K562 (cell line): ENCODE results near the gene ZNF322. TPM values are rescaled to one million over a fixed set of nuclear protein-coding genes. Genes with fewer than 3 reads are reported as not detected.

ENCODE experiments used
- BRCA1 ChIP-seq, 2 experiments: fragments of 450-650 bp in 1 of 2; sonication (generic) in 1 of 2; formaldehyde crosslinking in 1 of 2; IDR thresholded peaks; 2 replicates each; pipeline versions ENCODE4 v1.5.0 to v1.6.1; 2017 to 2020; ENCODE audit warnings: mild to moderate bottlenecking in 1 of 2, missing genetic modification reagents in 1 of 2
- CHD4 ChIP-seq: fragments of 200-600 bp; sonication (generic); IDR thresholded peaks from 3 replicates; pipeline ENCODE4 v1.6.1; 2012; ENCODE audit warnings: low read depth, mild to moderate bottlenecking, mixed read lengths, low read length, inconsistent platforms; ENCODE audit not compliant: insufficient read depth, insufficient replicate concordance, poor library complexity, severe bottlenecking
- CREBBP ChIP-seq: IDR thresholded peaks from one replicate; pipeline ENCODE4 v1.6.1; 2012; ENCODE audit warnings: low read depth, mild to moderate bottlenecking, control low read depth, inconsistent platforms, low read length
- E2F3 ChIP-seq: fragments of 250-450 bp; sonication (Bioruptor Pico); IDR thresholded peaks from 2 replicates; pipeline ENCODE4 v1.4.0; 2020; ENCODE audit warnings: mild to moderate bottlenecking
- PPARD ChIP-seq: fragments of 250-450 bp; sonication (Bioruptor Pico); IDR thresholded peaks from 2 replicates; pipeline ENCODE4 v1.8.0; 2022; ENCODE audit warnings: inconsistent platforms, mild to moderate bottlenecking, moderate library complexity
- SPI1 ChIP-seq: IDR thresholded peaks from 2 replicates; pipeline ENCODE4 v1.6.1; 2011; ENCODE audit warnings: low read depth, low read length, control low read depth, borderline replicate concordance
- U2AF2 ChIP-seq: fragments of 200-400 bp; formaldehyde crosslinking; optimal IDR thresholded peaks from 2 replicates; pipeline ENCODE3; 2017; ENCODE audit warnings: low read depth, mild to moderate bottlenecking, low read length
- ZNF589 ChIP-seq: fragments of 200-800 bp; sonication (Bioruptor generic); IDR thresholded peaks from 2 replicates; pipeline ENCODE4 v1.6.1; 2016; ENCODE audit warnings: low read depth, missing genetic modification characterization, missing compliant biosample characterization
- polyA plus RNA-seq, 8 experiments: library from polyadenylated mRNA; depleted of rRNA in 4 of 8; stranded (reverse) in 5 of 8; unstranded in 3 of 8; fragments of >200 nt; fragmentation: Nextera tagmentation in 2 of 8; fragmentation: Illumina TruSeq in 1 of 8; extraction: Ambion mirVana in 2 of 8; extraction: Trizol in 1 of 8; gene quantifications; 2 replicates each; pipeline versions ENCODE4 v1.2.1 to v1.2.3, GENCODE V29; 2011 to 2014; ENCODE audit warnings: inconsistent platforms in 1 of 8, missing spikeins in 1 of 8
- total RNA-seq, 7 experiments: library from RNA; depleted of rRNA in 6 of 7; stranded (reverse); fragments of >200 nt in 6 of 7; fragmentation: Illumina TruSeq in 2 of 7; extraction: Trizol in 2 of 7; gene quantifications; 2 replicates each; pipeline versions ENCODE4 v1.2.1 to v1.2.3, GENCODE V29; 2011 to 2021; ENCODE audit warnings: low replicate concordance in 1 of 7
- TF ChIP-seq, protein P1 (sequence below), 2 experiments: fragments of 450-650 bp; formaldehyde crosslinking in 1 of 2; IDR thresholded peaks; 2 replicates each; pipeline versions ENCODE4 v1.4.0 to v1.6.1; 2014 to 2020; ENCODE audit warnings: mild to moderate bottlenecking in 2 of 2, borderline replicate concordance in 1 of 2, low read depth in 1 of 2
- TF ChIP-seq, protein P2 (sequence below): IDR thresholded peaks from 2 replicates; pipeline ENCODE4 v1.6.1; 2011; ENCODE audit warnings: borderline replicate concordance, low read depth, mild to moderate bottlenecking, moderate library complexity, low read length; ENCODE audit not compliant: insufficient read depth, poor library complexity, severe bottlenecking
- TF ChIP-seq, protein P3 (sequence below), 3 experiments: fragments of 200-800 bp in 1 of 3; sonication (Bioruptor generic) in 1 of 3; sonication (generic) in 1 of 3; formaldehyde crosslinking in 1 of 3; IDR thresholded peaks; 2 replicates each; pipeline versions ENCODE4 v1.6.1 to v1.8.0; 2016 to 2022; ENCODE audit warnings: mild to moderate bottlenecking in 2 of 3, missing compliant biosample characterization in 2 of 3, missing genetic modification characterization in 2 of 3, missing genetic modification reagents in 1 of 3
- TF ChIP-seq, protein P4 (sequence below): fragments of 450-650 bp; formaldehyde crosslinking; IDR thresholded peaks from 2 replicates; pipeline ENCODE4 v1.4.0; 2022; ENCODE audit warnings: mild to moderate bottlenecking, moderate library complexity

The ZNF322 gene
- total and polyA plus RNA-seq, 9 of the 15 experiments (the other 6 are each of a cell fraction or from before 2014, with no cell fraction given) = 4.7 to 31.2 (median 18.7) TPM

DNA sequence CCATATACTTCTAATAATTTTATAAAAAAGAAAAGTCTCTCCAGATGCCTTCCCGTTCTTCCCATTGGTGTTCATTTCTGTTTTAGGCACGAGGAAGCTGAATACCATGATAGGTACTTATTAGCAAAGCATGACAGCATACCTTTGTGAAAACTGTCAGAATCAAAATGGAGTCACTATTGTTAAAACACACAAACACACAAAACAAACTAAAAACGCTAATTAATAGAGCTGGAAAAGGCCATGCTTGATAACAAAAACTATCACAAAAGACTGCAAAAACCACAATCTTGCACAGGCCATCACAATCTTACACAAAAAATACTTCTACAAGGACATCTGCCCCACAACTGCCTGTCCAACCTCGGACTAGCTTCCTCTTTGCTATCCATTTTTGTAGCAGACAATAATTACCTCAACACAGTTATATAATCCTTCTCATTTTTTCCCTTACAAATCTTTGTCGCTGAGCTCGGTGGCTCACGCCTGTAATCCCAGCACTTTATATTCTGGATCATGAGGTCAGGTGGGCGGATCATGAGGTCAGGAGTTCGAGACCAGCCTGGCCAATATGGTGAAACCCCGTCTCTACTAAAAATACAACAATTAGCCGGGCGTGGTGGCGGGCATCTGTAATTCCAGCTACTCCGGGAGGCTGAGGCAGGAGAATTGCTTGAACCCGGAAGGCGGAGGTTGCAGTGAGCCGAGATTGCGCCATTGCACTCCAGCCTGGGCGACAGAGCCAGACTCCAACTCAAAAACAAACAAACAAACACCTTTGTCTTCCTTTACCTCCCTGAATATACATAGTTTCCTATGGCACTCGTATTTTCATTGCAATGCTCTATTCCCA, 66.0 kb downstream of the ZNF322 start (continued):
- TF ChIP-seq, protein P1, sequence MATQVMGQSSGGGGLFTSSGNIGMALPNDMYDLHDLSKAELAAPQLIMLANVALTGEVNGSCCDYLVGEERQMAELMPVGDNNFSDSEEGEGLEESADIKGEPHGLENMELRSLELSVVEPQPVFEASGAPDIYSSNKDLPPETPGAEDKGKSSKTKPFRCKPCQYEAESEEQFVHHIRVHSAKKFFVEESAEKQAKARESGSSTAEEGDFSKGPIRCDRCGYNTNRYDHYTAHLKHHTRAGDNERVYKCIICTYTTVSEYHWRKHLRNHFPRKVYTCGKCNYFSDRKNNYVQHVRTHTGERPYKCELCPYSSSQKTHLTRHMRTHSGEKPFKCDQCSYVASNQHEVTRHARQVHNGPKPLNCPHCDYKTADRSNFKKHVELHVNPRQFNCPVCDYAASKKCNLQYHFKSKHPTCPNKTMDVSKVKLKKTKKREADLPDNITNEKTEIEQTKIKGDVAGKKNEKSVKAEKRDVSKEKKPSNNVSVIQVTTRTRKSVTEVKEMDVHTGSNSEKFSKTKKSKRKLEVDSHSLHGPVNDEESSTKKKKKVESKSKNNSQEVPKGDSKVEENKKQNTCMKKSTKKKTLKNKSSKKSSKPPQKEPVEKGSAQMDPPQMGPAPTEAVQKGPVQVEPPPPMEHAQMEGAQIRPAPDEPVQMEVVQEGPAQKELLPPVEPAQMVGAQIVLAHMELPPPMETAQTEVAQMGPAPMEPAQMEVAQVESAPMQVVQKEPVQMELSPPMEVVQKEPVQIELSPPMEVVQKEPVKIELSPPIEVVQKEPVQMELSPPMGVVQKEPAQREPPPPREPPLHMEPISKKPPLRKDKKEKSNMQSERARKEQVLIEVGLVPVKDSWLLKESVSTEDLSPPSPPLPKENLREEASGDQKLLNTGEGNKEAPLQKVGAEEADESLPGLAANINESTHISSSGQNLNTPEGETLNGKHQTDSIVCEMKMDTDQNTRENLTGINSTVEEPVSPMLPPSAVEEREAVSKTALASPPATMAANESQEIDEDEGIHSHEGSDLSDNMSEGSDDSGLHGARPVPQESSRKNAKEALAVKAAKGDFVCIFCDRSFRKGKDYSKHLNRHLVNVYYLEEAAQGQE (IDR thresholded peaks at IDR 0.05; ENCODE audit: borderline replicate concordance) = peak; percentile 14; the same call in 1 of the 2 replicates
- TF ChIP-seq, protein P1 (CRISPR knock-in tag; IDR thresholded peaks at IDR 0.05; ENCODE audit: low read depth) = no peak
- TF ChIP-seq, protein P2, sequence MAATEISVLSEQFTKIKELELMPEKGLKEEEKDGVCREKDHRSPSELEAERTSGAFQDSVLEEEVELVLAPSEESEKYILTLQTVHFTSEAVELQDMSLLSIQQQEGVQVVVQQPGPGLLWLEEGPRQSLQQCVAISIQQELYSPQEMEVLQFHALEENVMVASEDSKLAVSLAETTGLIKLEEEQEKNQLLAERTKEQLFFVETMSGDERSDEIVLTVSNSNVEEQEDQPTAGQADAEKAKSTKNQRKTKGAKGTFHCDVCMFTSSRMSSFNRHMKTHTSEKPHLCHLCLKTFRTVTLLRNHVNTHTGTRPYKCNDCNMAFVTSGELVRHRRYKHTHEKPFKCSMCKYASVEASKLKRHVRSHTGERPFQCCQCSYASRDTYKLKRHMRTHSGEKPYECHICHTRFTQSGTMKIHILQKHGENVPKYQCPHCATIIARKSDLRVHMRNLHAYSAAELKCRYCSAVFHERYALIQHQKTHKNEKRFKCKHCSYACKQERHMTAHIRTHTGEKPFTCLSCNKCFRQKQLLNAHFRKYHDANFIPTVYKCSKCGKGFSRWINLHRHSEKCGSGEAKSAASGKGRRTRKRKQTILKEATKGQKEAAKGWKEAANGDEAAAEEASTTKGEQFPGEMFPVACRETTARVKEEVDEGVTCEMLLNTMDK = no peak
- no peak for TF ChIP-seq BRCA1 (IDR thresholded peaks at IDR 0.05)
- no peak for TF ChIP-seq BRCA1 (CRISPR knock-in tag; IDR thresholded peaks at IDR 0.05)
- no peak for TF ChIP-seq PPARD
- TF ChIP-seq, protein P3, sequence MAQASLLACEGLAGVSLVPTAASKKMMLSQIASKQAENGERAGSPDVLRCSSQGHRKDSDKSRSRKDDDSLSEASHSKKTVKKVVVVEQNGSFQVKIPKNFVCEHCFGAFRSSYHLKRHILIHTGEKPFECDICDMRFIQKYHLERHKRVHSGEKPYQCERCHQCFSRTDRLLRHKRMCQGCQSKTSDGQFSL (CRISPR knock-in tag; IDR thresholded peaks at IDR 0.05) = no peak
- TF ChIP-seq, protein P3 (tag; IDR thresholded peaks at IDR 0.05) = peak in 1 of 2 experiments; percentile 84; a peak in 1 of 4 replicates
- TF ChIP-seq, protein P4, sequence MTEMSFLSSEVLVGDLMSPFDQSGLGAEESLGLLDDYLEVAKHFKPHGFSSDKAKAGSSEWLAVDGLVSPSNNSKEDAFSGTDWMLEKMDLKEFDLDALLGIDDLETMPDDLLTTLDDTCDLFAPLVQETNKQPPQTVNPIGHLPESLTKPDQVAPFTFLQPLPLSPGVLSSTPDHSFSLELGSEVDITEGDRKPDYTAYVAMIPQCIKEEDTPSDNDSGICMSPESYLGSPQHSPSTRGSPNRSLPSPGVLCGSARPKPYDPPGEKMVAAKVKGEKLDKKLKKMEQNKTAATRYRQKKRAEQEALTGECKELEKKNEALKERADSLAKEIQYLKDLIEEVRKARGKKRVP (CRISPR knock-in tag) = peak; percentile 67; the same call in 1 of the 2 replicates
- no peak for TF ChIP-seq SPI1
- TF ChIP-seq U2AF2 = no peak
- TF ChIP-seq E2F3 = no peak
- TF ChIP-seq CHD4 = peak; percentile 76
- TF ChIP-seq CREBBP = no peak
- peak; percentile 88; the same call in 1 of the 2 replicates for TF ChIP-seq ZNF589
